Mucosa of stomach (tissue), 1 donor: ENCODE data around the gene GRIK3.

Experiments
- H3K27me3 ChIP-seq: one replicate; pipeline ENCODE4 v1.7.0; 2013; ENCODE audit warnings: mild to moderate bottlenecking, low read length; ENCODE audit not compliant: control insufficient read depth, insufficient read depth
- H3K36me3 ChIP-seq: one replicate; pipeline ENCODE4 v1.7.0; 2013; ENCODE audit warnings: low read length; ENCODE audit not compliant: control insufficient read depth, insufficient read depth
- H3K4me1 ChIP-seq: one replicate; pipeline ENCODE4 v1.7.0; 2013; ENCODE audit warnings: mild to moderate bottlenecking, low read length; ENCODE audit not compliant: control insufficient read depth, insufficient read depth
- H3K4me3 ChIP-seq: one replicate; pipeline ENCODE4 v1.7.0; 2013; ENCODE audit warnings: low read length
- H3K9ac ChIP-seq: one replicate; pipeline ENCODE4 v1.7.0; 2013; ENCODE audit warnings: mild to moderate bottlenecking, low read length, moderate library complexity
- H3K9me3 ChIP-seq: one replicate; pipeline ENCODE4 v1.7.0; 2013; ENCODE audit warnings: mild to moderate bottlenecking, low read length, moderate library complexity; ENCODE audit not compliant: control insufficient read depth
- donor health status: Pancreatic carcinoma.

The GRIK3 gene

GRCh38 chr1:36761113-36761512 lies 273.2 kb downstream of the GRIK3 start:
- no peak overlapping the region for H3K4me3 ChIP-seq
- no peaks in the 10 kb centered on the region for H3K4me1 ChIP-seq
- H3K9me3 ChIP-seq = no peaks in the 10 kb centered on the region
- no peak overlapping the region for H3K9ac ChIP-seq
- H3K27me3 ChIP-seq = no peaks in the 10 kb centered on the region
- no peaks in the 10 kb centered on the region for H3K36me3 ChIP-seq

- Histone ChIP-seq H3K9me3 (no peaks in the 10 kb centered on the region), H3K36me3 (no peaks in the 10 kb centered on the region), H3K4me3 (no peak overlapping the region), H3K4me1 (no peaks in the 10 kb centered on the region), H3K9ac (no peak overlapping the region), H3K27me3 (no peaks in the 10 kb centered on the region)
Measured at GRCh38 chr1:36760081-36760480, 274.2 kb downstream of the GRIK3 start.

- no peaks in the 10 kb centered on the region for H3K4me1 ChIP-seq
- no peaks in the 10 kb centered on the region for H3K27me3 ChIP-seq
- no peak overlapping the region for H3K4me3 ChIP-seq
- no peaks in the 10 kb centered on the region for H3K36me3 ChIP-seq
- H3K9ac ChIP-seq = no peak overlapping the region
- no peaks in the 10 kb centered on the region for H3K9me3 ChIP-seq
Measured at GRCh38 chr1:36759355-36759754, 275.0 kb downstream of the GRIK3 start.

GRCh38 chr1:36755303-36756230 lies 278.7 kb downstream of the GRIK3 start:
- no peaks in the 10 kb centered on the region for H3K36me3 ChIP-seq
- no peaks in the 10 kb centered on the region for H3K27me3 ChIP-seq
- H3K4me3 ChIP-seq = no peak overlapping the region
- H3K9ac ChIP-seq = no peak overlapping the region
- no peaks in the 10 kb centered on the region for H3K9me3 ChIP-seq
- H3K4me1 ChIP-seq = no peaks in the 10 kb centered on the region

GRCh38 chr1:36754366-36754765 lies 279.9 kb downstream of the GRIK3 start:
- no peak overlapping the region for H3K9ac ChIP-seq
- no peaks in the 10 kb centered on the region for H3K9me3 ChIP-seq
- H3K4me3 ChIP-seq = no peak overlapping the region
- no peaks in the 10 kb centered on the region for H3K36me3 ChIP-seq
- no peaks in the 10 kb centered on the region for H3K4me1 ChIP-seq
- H3K27me3 ChIP-seq = no peaks in the 10 kb centered on the region

GRCh38 chr1:36753451-36753850 lies 280.9 kb downstream of the GRIK3 start:
- Histone ChIP-seq H3K9ac (no peak overlapping the region), H3K4me3 (no peak overlapping the region), H3K27me3 (no peaks in the 10 kb centered on the region), H3K4me1 (no peaks in the 10 kb centered on the region), H3K9me3 (no peaks in the 10 kb centered on the region), H3K36me3 (no peaks in the 10 kb centered on the region)

GRCh38 chr1:36752891-36753361 lies 281.4 kb downstream of the GRIK3 start:
- Histone ChIP-seq H3K4me3 (no peak overlapping the region), H3K9ac (no peak overlapping the region), H3K9me3 (no peaks in the 10 kb centered on the region), H3K36me3 (no peaks in the 10 kb centered on the region), H3K4me1 (no peaks in the 10 kb centered on the region), H3K27me3 (no peaks in the 10 kb centered on the region)

- Histone ChIP-seq H3K36me3 (no peaks in the 10 kb centered on the region), H3K4me3 (no peak overlapping the region), H3K27me3 (no peaks in the 10 kb centered on the region), H3K9me3 (no peaks in the 10 kb centered on the region), H3K9ac (no peak overlapping the region), H3K4me1 (no peaks in the 10 kb centered on the region)
Measured at GRCh38 chr1:36752431-36752830, 281.9 kb downstream of the GRIK3 start.

GRCh38 chr1:36751525-36751924 lies 282.8 kb downstream of the GRIK3 start:
- H3K27me3 ChIP-seq = no peaks in the 10 kb centered on the region
- no peaks in the 10 kb centered on the region for H3K9me3 ChIP-seq
- H3K36me3 ChIP-seq = no peaks in the 10 kb centered on the region
- no peak overlapping the region for H3K4me3 ChIP-seq
- no peaks in the 10 kb centered on the region for H3K4me1 ChIP-seq
- no peak overlapping the region for H3K9ac ChIP-seq

GRCh38 chr1:36748466-36748865 lies 285.8 kb downstream of the GRIK3 start:
- Histone ChIP-seq H3K9ac (no peak overlapping the region), H3K27me3 (no peaks in the 10 kb centered on the region), H3K36me3 (no peaks in the 10 kb centered on the region), H3K9me3 (no peaks in the 10 kb centered on the region), H3K4me3 (no peak overlapping the region), H3K4me1 (no peaks in the 10 kb centered on the region)
